SK-N-SH (cell line): ENCODE measurements around the gene CDX1. TPM values are rescaled to one million over a fixed set of nuclear protein-coding genes. Genes with fewer than 3 reads are reported as not detected.

Source experiments
- CTCF ChIA-PET: fragments of 300-600, 350-600 bp; formaldehyde crosslinking; extraction: SDS; loops from one replicate; lab custom pipeline; 2021; lab: Yijun Ruan, JAX
- POLR2A ChIA-PET: fragments of 350-600 bp; sonication (Branson Sonifier 250); formaldehyde crosslinking; extraction: SDS; loops from one replicate; lab custom pipeline; 2020; ENCODE audit warnings: antibody characterized with exemption, inconsistent platforms; lab: Yijun Ruan, JAX
- DNase-seq: peaks from one replicate; pipeline ENCODE4 v3.0.0; 2012
- H2AFZ ChIP-seq: fragments of 200-600 bp; sonication (generic); 2 replicates; pipeline ENCODE4 v1.8.1; 2016; ENCODE audit warnings: antibody characterized with exemption, mild to moderate bottlenecking, low read depth
- H3F3A ChIP-seq: fragments of 200-600 bp; sonication (generic); replicated peaks from 2 replicates; pipeline ENCODE3; 2016; ENCODE audit warnings: antibody characterized with exemption, mild to moderate bottlenecking; ENCODE audit not compliant: insufficient read depth
- H3K27ac ChIP-seq, 2 experiments: fragments of 200-500 bp in 1 of 2; fragments of 200-600 bp in 1 of 2; sonication (Bioruptor generic) in 1 of 2; sonication (generic), shearing (Covaris generic) in 1 of 2; 2 replicates each; pipeline versions ENCODE4 v1.5.1 to v1.6.1; 2014 to 2016; ENCODE audit warnings: low read depth in 2 of 2, inconsistent platforms in 1 of 2, low read length in 1 of 2, mild to moderate bottlenecking in 1 of 2, mixed read lengths in 1 of 2
- H3K27me3 ChIP-seq: fragments of 200-600 bp; sonication (generic), shearing (Covaris generic); 2 replicates; pipeline ENCODE4 v1.6.1; 2016; ENCODE audit warnings: mixed run types; ENCODE audit not compliant: insufficient read depth
- H3K36me3 ChIP-seq, 2 experiments: fragments of 200-500 bp in 1 of 2; fragments of 200-600 bp in 1 of 2; sonication (Bioruptor generic) in 1 of 2; sonication (generic) in 1 of 2; replicated peaks in 1 of 2; 2 replicates each; pipeline versions ENCODE3 to v1.5.1; 2014 to 2016; ENCODE audit warnings: low read length in 1 of 2, mild to moderate bottlenecking in 1 of 2; ENCODE audit not compliant: insufficient read depth in 2 of 2, control insufficient read depth in 1 of 2
- H3K4me1 ChIP-seq, 2 experiments: fragments of 200-500 bp in 1 of 2; fragments of 200-600 bp in 1 of 2; sonication (Bioruptor generic) in 1 of 2; sonication (generic), shearing (Covaris generic) in 1 of 2; 2 replicates each; pipeline versions ENCODE4 v1.5.1 to v1.6.1; 2014 to 2016; ENCODE audit warnings: low read depth in 1 of 2, low read length in 1 of 2, mixed run types in 1 of 2; ENCODE audit not compliant: insufficient read depth in 2 of 2, control insufficient read depth in 1 of 2
- H3K4me2 ChIP-seq: fragments of 200-600 bp; sonication (generic), shearing (Covaris generic); 2 replicates; pipeline ENCODE4 v1.6.1; 2017; ENCODE audit warnings: mixed run types
- H3K4me3 ChIP-seq, 2 experiments: fragments of 200-500 bp in 1 of 2; fragments of 200-600 bp in 1 of 2; sonication (Bioruptor generic) in 1 of 2; sonication (generic), shearing (Covaris generic) in 1 of 2; 2 replicates each; pipeline versions ENCODE4 v1.5.1 to v1.8.1; 2014 to 2016; ENCODE audit warnings: low read depth in 2 of 2, inconsistent platforms in 1 of 2, low read length in 1 of 2, mild to moderate bottlenecking in 1 of 2, mixed read lengths in 1 of 2, moderate library complexity in 1 of 2
- H3K79me2 ChIP-seq: fragments of 200-600 bp; sonication (generic); 2 replicates; pipeline ENCODE4 v1.8.1; 2017; ENCODE audit warnings: mild to moderate bottlenecking; ENCODE audit not compliant: insufficient read depth
- H3K9ac ChIP-seq: fragments of 200-600 bp; sonication (generic); 2 replicates; pipeline ENCODE4 v1.6.1; 2017; ENCODE audit warnings: mixed run types
- H3K9me2 ChIP-seq: fragments of 200-600 bp; sonication (generic); 2 replicates; pipeline ENCODE4 v1.6.1; 2017; ENCODE audit warnings: mixed run types
- H3K9me3 ChIP-seq: fragments of 200-600 bp; sonication (generic); 2 replicates; pipeline ENCODE4 v1.6.1; 2017; ENCODE audit warnings: mixed run types, mild to moderate bottlenecking, moderate library complexity
- H4K20me1 ChIP-seq: fragments of 200-600 bp; sonication (generic); 2 replicates; pipeline ENCODE4 v1.6.1; 2017; ENCODE audit warnings: mild to moderate bottlenecking, mixed run types; ENCODE audit not compliant: insufficient read depth
- ELF1 ChIP-seq: IDR thresholded peaks from 2 replicates; pipeline ENCODE4 v1.4.0; 2012
- EP300 ChIP-seq, 2 experiments: IDR thresholded peaks; 2 replicates each; pipeline versions ENCODE4 v1.4.0 to v1.6.1; 2012; ENCODE audit warnings: borderline replicate concordance in 1 of 2, low read depth in 1 of 2, low read length in 1 of 2
- FOSL2 ChIP-seq: IDR thresholded peaks from 2 replicates; pipeline ENCODE4 v1.4.0; 2012; ENCODE audit warnings: low read depth, mild to moderate bottlenecking, moderate library complexity, borderline replicate concordance
- FOXJ3 ChIP-seq: sonication (generic); formaldehyde crosslinking; IDR thresholded peaks from 2 replicates; pipeline ENCODE4 v1.5.1; 2020; ENCODE audit warnings: mild to moderate bottlenecking, missing genetic modification reagents
- GABPA ChIP-seq: IDR thresholded peaks from 2 replicates; pipeline ENCODE4 v1.4.0; 2012; ENCODE audit warnings: low read depth, mild to moderate bottlenecking
- GATA2 ChIP-seq: sonication (generic); formaldehyde crosslinking; IDR thresholded peaks from 2 replicates; pipeline ENCODE4 v1.5.0; 2020; ENCODE audit warnings: mild to moderate bottlenecking, missing genetic modification reagents
- JUND ChIP-seq: IDR thresholded peaks from 2 replicates; pipeline ENCODE4 v1.4.0; 2012
- MEF2A ChIP-seq: IDR thresholded peaks from 2 replicates; pipeline ENCODE4 v1.4.0; 2012; ENCODE audit warnings: low read depth, borderline replicate concordance
- NFIC ChIP-seq: IDR thresholded peaks from 2 replicates; pipeline ENCODE4 v1.4.0; 2012; ENCODE audit warnings: borderline replicate concordance
- RAD21 ChIP-seq: IDR thresholded peaks from 2 replicates; pipeline ENCODE4 v1.6.1; 2012; ENCODE audit warnings: mild to moderate bottlenecking, low read length
- TEAD4 ChIP-seq: IDR thresholded peaks from 2 replicates; pipeline ENCODE4 v1.4.0; 2012; ENCODE audit warnings: mild to moderate bottlenecking, borderline replicate concordance; ENCODE audit not compliant: insufficient read depth
- YY1 ChIP-seq: IDR thresholded peaks from 2 replicates; pipeline ENCODE4 v1.4.0; 2012; ENCODE audit warnings: low read depth, mild to moderate bottlenecking
- WGBS: methylation state at CpG from one replicate; pipeline ENCODE4 v1.1.6; 2017; ENCODE audit warnings: low lambda C conversion rate; 5-methylcytosine and 5-hydroxymethylcytosine counted together
- polyA plus RNA-seq, 3 experiments: library from polyadenylated mRNA; depleted of rRNA; stranded (reverse); fragments of >200 nt; gene quantifications; 2 replicates each; pipeline ENCODE4 v1.2.3, GENCODE V29; 2012
- TF ChIP-seq, protein P1 (sequence below): fragments of 150-350 bp; IDR thresholded peaks from 2 replicates; pipeline ENCODE4 v1.6.1; 2017; ENCODE audit warnings: antibody characterized with exemption, low read length, low read depth, borderline replicate concordance
- TF ChIP-seq, protein P2 (sequence below): IDR thresholded peaks from 2 replicates; pipeline ENCODE4 v1.4.0; 2012; ENCODE audit warnings: low read depth, borderline replicate concordance
- TF ChIP-seq, protein P3 (sequence below): IDR thresholded peaks from 2 replicates; pipeline ENCODE4 v1.6.1; 2012; ENCODE audit warnings: mild to moderate bottlenecking, low read depth, low read length, moderate library complexity
- TF ChIP-seq, protein P4 (sequence below): fragments of 150-350 bp; IDR thresholded peaks from 2 replicates; pipeline ENCODE4 v1.6.1; 2016; ENCODE audit warnings: mild to moderate bottlenecking, low read depth, low read length
- TF ChIP-seq, protein P5 (sequence below): IDR thresholded peaks from 2 replicates; pipeline ENCODE4; 2012

The CDX1 gene
- polyA plus RNA-seq, 1 of the 3 experiments (the other 2 are of a cell fraction), result 0.23 TPM

DNA sequence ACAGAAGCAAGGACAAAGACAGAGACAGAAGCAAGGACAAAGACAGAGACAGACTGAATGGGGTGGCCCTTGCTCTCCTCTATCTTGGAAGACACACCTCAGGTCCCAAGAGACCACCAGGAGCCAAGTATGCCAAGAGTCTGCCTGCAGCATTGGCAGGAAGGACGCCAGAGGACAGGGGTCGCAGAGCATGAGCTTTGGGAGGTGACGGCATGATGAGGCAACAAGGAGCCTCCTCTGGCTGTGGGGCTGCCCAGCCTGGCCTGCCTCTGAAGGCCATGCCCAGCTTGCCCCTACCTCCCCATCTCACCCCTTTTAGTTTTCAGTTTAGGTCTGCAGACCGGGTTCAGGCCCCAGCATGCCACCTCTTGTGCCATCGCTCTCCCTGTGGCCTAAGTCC, 28.6 kb upstream of the CDX1 start:
- Histone ChIP-seq H3K9ac (peak overlapping the region; percentile 38; the same call in 1 of the 2 replicates), H3K4me3 (no peak overlapping the region), H3K4me1 (peaks cover 52 to 69% of the 10 kb centered on the region in 2 experiments), H3K27ac (peak overlapping the region; percentile 87 to 99), H3K9me2 (no peaks in the 10 kb centered on the region), H3F3A (peaks cover 18% of the 10 kb centered on the region), H3K27me3 (no peaks in the 10 kb centered on the region), H3K9me3 (no peaks in the 10 kb centered on the region), H3K79me2 (peaks cover 35% of the 10 kb centered on the region), H3K36me3 (peaks cover 15 to 34% of the 10 kb centered on the region in 2 experiments), H3K4me2 (peak overlapping the region; percentile 74), H4K20me1 (no peaks in the 10 kb centered on the region), H2AFZ (no peak overlapping the region)
- DNase-seq, result no peak
- TF ChIP-seq, protein P1, sequence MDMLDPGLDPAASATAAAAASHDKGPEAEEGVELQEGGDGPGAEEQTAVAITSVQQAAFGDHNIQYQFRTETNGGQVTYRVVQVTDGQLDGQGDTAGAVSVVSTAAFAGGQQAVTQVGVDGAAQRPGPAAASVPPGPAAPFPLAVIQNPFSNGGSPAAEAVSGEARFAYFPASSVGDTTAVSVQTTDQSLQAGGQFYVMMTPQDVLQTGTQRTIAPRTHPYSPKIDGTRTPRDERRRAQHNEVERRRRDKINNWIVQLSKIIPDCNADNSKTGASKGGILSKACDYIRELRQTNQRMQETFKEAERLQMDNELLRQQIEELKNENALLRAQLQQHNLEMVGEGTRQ, result no peak
- TF ChIP-seq, protein P2, sequence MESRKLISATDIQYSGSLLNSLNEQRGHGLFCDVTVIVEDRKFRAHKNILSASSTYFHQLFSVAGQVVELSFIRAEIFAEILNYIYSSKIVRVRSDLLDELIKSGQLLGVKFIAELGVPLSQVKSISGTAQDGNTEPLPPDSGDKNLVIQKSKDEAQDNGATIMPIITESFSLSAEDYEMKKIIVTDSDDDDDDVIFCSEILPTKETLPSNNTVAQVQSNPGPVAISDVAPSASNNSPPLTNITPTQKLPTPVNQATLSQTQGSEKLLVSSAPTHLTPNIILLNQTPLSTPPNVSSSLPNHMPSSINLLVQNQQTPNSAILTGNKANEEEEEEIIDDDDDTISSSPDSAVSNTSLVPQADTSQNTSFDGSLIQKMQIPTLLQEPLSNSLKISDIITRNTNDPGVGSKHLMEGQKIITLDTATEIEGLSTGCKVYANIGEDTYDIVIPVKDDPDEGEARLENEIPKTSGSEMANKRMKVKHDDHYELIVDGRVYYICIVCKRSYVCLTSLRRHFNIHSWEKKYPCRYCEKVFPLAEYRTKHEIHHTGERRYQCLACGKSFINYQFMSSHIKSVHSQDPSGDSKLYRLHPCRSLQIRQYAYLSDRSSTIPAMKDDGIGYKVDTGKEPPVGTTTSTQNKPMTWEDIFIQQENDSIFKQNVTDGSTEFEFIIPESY, result no peak
- TF ChIP-seq RAD21, result no peak
- no peak for TF ChIP-seq JUND
- TF ChIP-seq, protein P3, sequence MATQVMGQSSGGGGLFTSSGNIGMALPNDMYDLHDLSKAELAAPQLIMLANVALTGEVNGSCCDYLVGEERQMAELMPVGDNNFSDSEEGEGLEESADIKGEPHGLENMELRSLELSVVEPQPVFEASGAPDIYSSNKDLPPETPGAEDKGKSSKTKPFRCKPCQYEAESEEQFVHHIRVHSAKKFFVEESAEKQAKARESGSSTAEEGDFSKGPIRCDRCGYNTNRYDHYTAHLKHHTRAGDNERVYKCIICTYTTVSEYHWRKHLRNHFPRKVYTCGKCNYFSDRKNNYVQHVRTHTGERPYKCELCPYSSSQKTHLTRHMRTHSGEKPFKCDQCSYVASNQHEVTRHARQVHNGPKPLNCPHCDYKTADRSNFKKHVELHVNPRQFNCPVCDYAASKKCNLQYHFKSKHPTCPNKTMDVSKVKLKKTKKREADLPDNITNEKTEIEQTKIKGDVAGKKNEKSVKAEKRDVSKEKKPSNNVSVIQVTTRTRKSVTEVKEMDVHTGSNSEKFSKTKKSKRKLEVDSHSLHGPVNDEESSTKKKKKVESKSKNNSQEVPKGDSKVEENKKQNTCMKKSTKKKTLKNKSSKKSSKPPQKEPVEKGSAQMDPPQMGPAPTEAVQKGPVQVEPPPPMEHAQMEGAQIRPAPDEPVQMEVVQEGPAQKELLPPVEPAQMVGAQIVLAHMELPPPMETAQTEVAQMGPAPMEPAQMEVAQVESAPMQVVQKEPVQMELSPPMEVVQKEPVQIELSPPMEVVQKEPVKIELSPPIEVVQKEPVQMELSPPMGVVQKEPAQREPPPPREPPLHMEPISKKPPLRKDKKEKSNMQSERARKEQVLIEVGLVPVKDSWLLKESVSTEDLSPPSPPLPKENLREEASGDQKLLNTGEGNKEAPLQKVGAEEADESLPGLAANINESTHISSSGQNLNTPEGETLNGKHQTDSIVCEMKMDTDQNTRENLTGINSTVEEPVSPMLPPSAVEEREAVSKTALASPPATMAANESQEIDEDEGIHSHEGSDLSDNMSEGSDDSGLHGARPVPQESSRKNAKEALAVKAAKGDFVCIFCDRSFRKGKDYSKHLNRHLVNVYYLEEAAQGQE, result no peak
- no peak for TF ChIP-seq FOXJ3 (CRISPR knock-in tag)
- no peak for TF ChIP-seq YY1
- no peak for TF ChIP-seq ELF1
- TF ChIP-seq EP300 (IDR thresholded peaks at IDR 0.05; ENCODE audit: borderline replicate concordance in 1 of 2, low read depth in 1 of 2, low read length in 1 of 2), result no peak
- TF ChIP-seq, protein P4, sequence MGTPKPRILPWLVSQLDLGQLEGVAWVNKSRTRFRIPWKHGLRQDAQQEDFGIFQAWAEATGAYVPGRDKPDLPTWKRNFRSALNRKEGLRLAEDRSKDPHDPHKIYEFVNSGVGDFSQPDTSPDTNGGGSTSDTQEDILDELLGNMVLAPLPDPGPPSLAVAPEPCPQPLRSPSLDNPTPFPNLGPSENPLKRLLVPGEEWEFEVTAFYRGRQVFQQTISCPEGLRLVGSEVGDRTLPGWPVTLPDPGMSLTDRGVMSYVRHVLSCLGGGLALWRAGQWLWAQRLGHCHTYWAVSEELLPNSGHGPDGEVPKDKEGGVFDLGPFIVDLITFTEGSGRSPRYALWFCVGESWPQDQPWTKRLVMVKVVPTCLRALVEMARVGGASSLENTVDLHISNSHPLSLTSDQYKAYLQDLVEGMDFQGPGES, result no peak
- TF ChIP-seq NFIC, result no peak
- TF ChIP-seq FOSL2, result no peak
- no peak for TF ChIP-seq TEAD4
- no peak for TF ChIP-seq MEF2A
- TF ChIP-seq, protein P5, sequence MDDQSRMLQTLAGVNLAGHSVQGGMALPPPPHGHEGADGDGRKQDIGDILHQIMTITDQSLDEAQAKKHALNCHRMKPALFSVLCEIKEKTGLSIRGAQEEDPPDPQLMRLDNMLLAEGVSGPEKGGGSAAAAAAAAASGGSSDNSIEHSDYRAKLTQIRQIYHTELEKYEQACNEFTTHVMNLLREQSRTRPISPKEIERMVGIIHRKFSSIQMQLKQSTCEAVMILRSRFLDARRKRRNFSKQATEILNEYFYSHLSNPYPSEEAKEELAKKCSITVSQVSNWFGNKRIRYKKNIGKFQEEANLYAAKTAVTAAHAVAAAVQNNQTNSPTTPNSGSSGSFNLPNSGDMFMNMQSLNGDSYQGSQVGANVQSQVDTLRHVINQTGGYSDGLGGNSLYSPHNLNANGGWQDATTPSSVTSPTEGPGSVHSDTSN, result no peak
- TF ChIP-seq GATA2 (CRISPR knock-in tag), result no peak
- TF ChIP-seq GABPA, result no peak
- CTCF ChIA-PET, result interaction anchor here (1.1 to 2.6 kb wide), 10 partner anchors 8 to 703 kb away, joined by 3 to 15 read pairs (median 4); no protein-coding TSS in a partner anchor
- POLR2A ChIA-PET, result interaction anchor here (1.0 kb wide), 1 partner anchor 18 kb away, joined by 3 read pairs; the partner anchor contains the start of gene PDGFRB
- WGBS, result 79% methylated on average over 5 of the region's 5 CpGs
